Activated B cell treated with CpG ODN at 0.5 μM for 24 hours (primary cell): ENCODE measurements around the gene AMDHD1. TPM values are rescaled to one million over a fixed set of nuclear protein-coding genes. Genes with fewer than 3 reads are reported as not detected.
"Not testable (repeated sequence)": the region's sequence is repeated elsewhere in the genome, so short reads cannot be mapped to it uniquely, and the experiment has no call there.

Experiments used
- ATAC-seq: fragments of 200-7000 bp; cut with Tn5 transposase; one replicate; pipeline ENCODE4 v1.10.0; 2021; ENCODE audit warnings: low read depth, mild to moderate bottlenecking, moderate library complexity
- CTCF ChIA-PET: fragments of 350-600 bp; sonication (Branson Sonifier 250); formaldehyde crosslinking; loops from one replicate; lab custom pipeline; 2021; ENCODE audit warnings: antibody characterized with exemption; lab: Charles Lee
- POLR2A ChIA-PET: fragments of 350-600 bp; sonication (Branson Sonifier 250); formaldehyde crosslinking; loops from one replicate; lab custom pipeline; 2021; ENCODE audit warnings: antibody characterized with exemption; lab: Charles Lee
- DNase-seq: peaks from one replicate; pipeline ENCODE4 v3.0.0; 2022
- H3K27ac Mint-ChIP-seq: one replicate; pipeline ENCODE4 v1.8.0; 2020; ENCODE audit warnings: mixed read lengths
- H3K27me3 Mint-ChIP-seq: one replicate; pipeline ENCODE4 v1.8.0; 2021; ENCODE audit warnings: mixed read lengths
- H3K36me3 Mint-ChIP-seq: one replicate; pipeline ENCODE4 v1.8.0; 2021; ENCODE audit warnings: low read depth, mixed read lengths
- H3K4me1 Mint-ChIP-seq: one replicate; pipeline ENCODE4 v1.8.0; 2021; ENCODE audit warnings: mixed read lengths
- H3K4me3 Mint-ChIP-seq: one replicate; pipeline ENCODE4 v1.8.0; 2020; ENCODE audit warnings: mild to moderate bottlenecking, mixed read lengths
- H3K9me3 Mint-ChIP-seq: one replicate; pipeline ENCODE4 v1.8.0; 2020; ENCODE audit warnings: mixed read lengths
- intact Hi-C: fragments of 100-400 bp; cut with micrococcal nuclease; formaldehyde crosslinking; loops from one replicate; pipeline ENCODE4 v1.15.1; 2024
- total RNA-seq: library from RNA; stranded (reverse); gene quantifications from 2 replicates; pipeline ENCODE4 v1.2.3, GENCODE V29; 2022
- TF ChIP-seq, protein P1 (sequence below): fragments of 200-600 bp; IDR thresholded peaks from one replicate; pipeline ENCODE4 v1.8.0; 2022; ENCODE audit warnings: antibody characterized with exemption, mild to moderate bottlenecking

Gene AMDHD1
- total RNA-seq, 1 donor from 2014 or later, result 1.2 TPM

DNA sequence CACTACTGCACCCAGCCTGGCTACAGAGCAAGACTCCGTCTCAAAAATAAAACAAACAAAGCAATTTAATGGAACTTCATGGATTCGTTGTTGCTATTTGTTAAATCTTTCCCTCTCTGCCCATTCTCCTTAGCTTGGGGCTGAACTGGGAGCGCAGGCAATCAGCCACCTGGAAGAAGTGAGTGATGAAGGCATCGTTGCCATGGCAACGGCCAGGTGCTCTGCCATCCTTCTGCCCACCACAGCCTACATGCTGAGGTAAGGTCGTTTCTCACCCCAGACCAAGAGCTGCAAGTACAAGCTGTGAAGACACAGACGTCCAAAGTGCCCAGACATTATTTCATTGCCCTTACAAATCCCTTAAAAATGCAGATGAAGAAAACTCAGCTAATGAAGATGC, 19.1 kb downstream of the AMDHD1 start:
- no peak overlapping the region for H3K4me3 Mint-ChIP-seq
- CTCF ChIA-PET, result interaction anchor here (1.3 kb wide), 1 partner anchor 253 kb away, joined by 4 read pairs; no protein-coding TSS in a partner anchor
- DNase-seq (no peak), ATAC-seq (no peak)
- H3K27ac Mint-ChIP-seq, result no peak overlapping the region
- H3K36me3 Mint-ChIP-seq, result peaks cover 4% of the 10 kb centered on the region
- H3K4me1 Mint-ChIP-seq, result no peaks in the 10 kb centered on the region
- no peaks in the 10 kb centered on the region for H3K27me3 Mint-ChIP-seq
- POLR2A ChIA-PET, result no interaction called here
- intact Hi-C loops, result no loop called here
- TF ChIP-seq, protein P1, sequence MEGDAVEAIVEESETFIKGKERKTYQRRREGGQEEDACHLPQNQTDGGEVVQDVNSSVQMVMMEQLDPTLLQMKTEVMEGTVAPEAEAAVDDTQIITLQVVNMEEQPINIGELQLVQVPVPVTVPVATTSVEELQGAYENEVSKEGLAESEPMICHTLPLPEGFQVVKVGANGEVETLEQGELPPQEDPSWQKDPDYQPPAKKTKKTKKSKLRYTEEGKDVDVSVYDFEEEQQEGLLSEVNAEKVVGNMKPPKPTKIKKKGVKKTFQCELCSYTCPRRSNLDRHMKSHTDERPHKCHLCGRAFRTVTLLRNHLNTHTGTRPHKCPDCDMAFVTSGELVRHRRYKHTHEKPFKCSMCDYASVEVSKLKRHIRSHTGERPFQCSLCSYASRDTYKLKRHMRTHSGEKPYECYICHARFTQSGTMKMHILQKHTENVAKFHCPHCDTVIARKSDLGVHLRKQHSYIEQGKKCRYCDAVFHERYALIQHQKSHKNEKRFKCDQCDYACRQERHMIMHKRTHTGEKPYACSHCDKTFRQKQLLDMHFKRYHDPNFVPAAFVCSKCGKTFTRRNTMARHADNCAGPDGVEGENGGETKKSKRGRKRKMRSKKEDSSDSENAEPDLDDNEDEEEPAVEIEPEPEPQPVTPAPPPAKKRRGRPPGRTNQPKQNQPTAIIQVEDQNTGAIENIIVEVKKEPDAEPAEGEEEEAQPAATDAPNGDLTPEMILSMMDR, result no peak
- H3K9me3 Mint-ChIP-seq, result no peaks in the 10 kb centered on the region

DNA sequence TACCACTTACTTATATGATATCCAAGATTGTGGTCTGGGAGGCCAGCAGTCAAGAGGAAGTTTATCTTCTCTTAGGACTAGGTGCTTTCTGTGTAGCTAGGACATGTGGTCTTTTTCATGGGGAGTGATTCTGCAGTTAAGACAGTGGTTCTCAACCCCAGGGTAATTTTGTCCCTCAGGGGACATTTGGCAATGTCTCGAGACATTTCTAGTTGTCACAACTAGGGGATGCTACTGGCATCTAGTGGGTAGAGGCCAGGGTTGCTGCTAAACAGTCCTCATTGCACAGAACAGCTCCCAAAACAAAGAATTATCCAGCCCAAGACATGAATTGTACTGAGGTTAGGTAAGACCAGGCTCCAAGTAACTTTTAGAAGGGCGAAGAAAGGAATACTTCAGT, 20.0 kb downstream of the AMDHD1 start:
- DNase-seq (no peak), ATAC-seq (peak; percentile 21)
- Mint-ChIP-seq H3K27me3 (no peaks in the 10 kb centered on the region), H3K36me3 (peaks cover 4% of the 10 kb centered on the region), H3K9me3 (no peaks in the 10 kb centered on the region), H3K4me1 (no peaks in the 10 kb centered on the region), H3K27ac (no peak overlapping the region), H3K4me3 (no peak overlapping the region)
- ChIA-PET POLR2A (no interaction called here), CTCF (no interaction called here)
- TF ChIP-seq, protein P1, result no peak
- intact Hi-C loops, result no loop called here

- H3K27me3 Mint-ChIP-seq, result no peaks in the 10 kb centered on the region
- ATAC-seq (no peak), DNase-seq (no peak)
- POLR2A ChIA-PET, result no interaction called here
- H3K4me3 Mint-ChIP-seq, result no peak overlapping the region
- CTCF ChIA-PET, result interaction anchor here (1.1 kb wide), 1 partner anchor 47 kb away, joined by 4 read pairs; no protein-coding TSS in a partner anchor
- no peaks in the 10 kb centered on the region for H3K9me3 Mint-ChIP-seq
- H3K4me1 Mint-ChIP-seq, result no peaks in the 10 kb centered on the region
- TF ChIP-seq, protein P1, result no peak
- no peak overlapping the region for H3K27ac Mint-ChIP-seq
- intact Hi-C loops, result no loop called here
- H3K36me3 Mint-ChIP-seq, result peaks cover 4% of the 10 kb centered on the region
Measured at GRCh38 chr12:95966287-95966870, 23.2 kb downstream of the AMDHD1 start.

DNA sequence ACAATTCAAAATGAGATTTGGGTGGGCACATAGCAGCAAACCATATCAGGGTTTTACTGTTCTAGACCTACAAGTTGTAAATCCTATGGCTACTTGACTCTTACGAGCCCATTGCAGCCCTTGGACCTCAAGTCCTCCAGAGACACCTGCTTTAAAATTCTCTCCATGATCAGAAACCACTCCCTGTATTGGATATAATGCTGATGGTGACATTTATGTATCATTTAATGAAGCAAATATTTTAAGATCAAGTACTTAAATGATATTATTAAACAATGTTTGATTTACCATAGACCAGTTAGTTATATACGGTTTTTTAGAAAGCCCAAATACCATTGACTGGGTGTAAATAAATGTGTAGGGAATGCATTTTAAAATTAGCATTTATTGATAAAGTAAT, 24.2 kb downstream of the AMDHD1 start:
- Mint-ChIP-seq H3K36me3 (peaks cover 4% of the 10 kb centered on the region), H3K9me3 (no peaks in the 10 kb centered on the region), H3K27ac (no peak overlapping the region), H3K27me3 (no peaks in the 10 kb centered on the region), H3K4me1 (no peaks in the 10 kb centered on the region), H3K4me3 (no peak overlapping the region)
- TF ChIP-seq, protein P1, result no peak
- POLR2A ChIA-PET, result no interaction called here
- ATAC-seq (no peak), DNase-seq (no peak)
- intact Hi-C loops, result no loop called here
- CTCF ChIA-PET, result no interaction called here

DNA sequence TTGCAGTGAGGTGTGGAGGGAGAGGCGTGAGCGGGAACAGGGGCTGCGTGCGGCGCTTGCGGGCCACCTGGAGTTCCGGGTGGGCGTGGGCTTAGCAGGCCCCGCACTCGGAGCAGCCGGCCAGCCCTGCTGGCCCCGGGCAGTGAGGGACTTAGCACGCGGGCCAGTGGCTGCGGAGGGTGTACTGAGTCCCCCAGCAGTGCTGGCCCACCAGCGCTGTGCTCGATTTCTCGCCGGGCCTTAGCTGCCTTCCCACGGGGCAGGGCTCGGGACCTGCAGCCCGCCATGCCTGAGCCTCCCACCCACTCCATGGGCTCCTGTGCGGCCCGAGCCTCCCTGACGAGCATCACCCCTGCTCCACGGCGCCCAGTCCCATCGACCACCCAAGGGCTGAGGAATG, 26.0 kb downstream of the AMDHD1 start:
- H3K27me3 Mint-ChIP-seq, DNase-seq, H3K4me1 Mint-ChIP-seq, H3K36me3 Mint-ChIP-seq, POLR2A ChIA-PET, H3K4me3 Mint-ChIP-seq, ATAC-seq, CTCF ChIA-PET, H3K9me3 Mint-ChIP-seq, H3K27ac Mint-ChIP-seq, intact Hi-C loops: not testable (repeated sequence)

- no peak overlapping the region for H3K27ac Mint-ChIP-seq
- ATAC-seq (no peak), DNase-seq (no peak)
- CTCF ChIA-PET, result no interaction called here
- peaks cover 4% of the 10 kb centered on the region for H3K36me3 Mint-ChIP-seq
- intact Hi-C loops, result no loop called here
- no peaks in the 10 kb centered on the region for H3K4me1 Mint-ChIP-seq
- H3K27me3 Mint-ChIP-seq, result no peaks in the 10 kb centered on the region
- H3K4me3 Mint-ChIP-seq, result no peak overlapping the region
- TF ChIP-seq, protein P1, result no peak
- H3K9me3 Mint-ChIP-seq, result no peaks in the 10 kb centered on the region
- POLR2A ChIA-PET, result no interaction called here
Measured at GRCh38 chr12:95970905-95971304, 27.8 kb downstream of the AMDHD1 start.
